Forelimb muscle (tissue), 1 donor: Measurements from ENCODE around the gene VWA7. TPM values are rescaled to one million over a fixed set of nuclear protein-coding genes. Genes with fewer than 3 reads are reported as not detected.
A peak's percentile ranks its signal among the peaks of the same experiment; 100 is the strongest.

Source experiments
- DNase-seq: peaks from one replicate; pipeline ENCODE4 v3.0.0-alpha.2; 2013; ENCODE audit warnings: low read depth
- polyA plus RNA-seq: library from polyadenylated mRNA; unstranded; fragments of 120-200 nt; gene quantifications from one replicate; pipeline ENCODE4 v1.2.1, GENCODE V29; 2013; ENCODE audit not compliant: insufficient read length

Gene VWA7
- polyA plus RNA-seq, 1 donor = 2.9 TPM

DNA sequence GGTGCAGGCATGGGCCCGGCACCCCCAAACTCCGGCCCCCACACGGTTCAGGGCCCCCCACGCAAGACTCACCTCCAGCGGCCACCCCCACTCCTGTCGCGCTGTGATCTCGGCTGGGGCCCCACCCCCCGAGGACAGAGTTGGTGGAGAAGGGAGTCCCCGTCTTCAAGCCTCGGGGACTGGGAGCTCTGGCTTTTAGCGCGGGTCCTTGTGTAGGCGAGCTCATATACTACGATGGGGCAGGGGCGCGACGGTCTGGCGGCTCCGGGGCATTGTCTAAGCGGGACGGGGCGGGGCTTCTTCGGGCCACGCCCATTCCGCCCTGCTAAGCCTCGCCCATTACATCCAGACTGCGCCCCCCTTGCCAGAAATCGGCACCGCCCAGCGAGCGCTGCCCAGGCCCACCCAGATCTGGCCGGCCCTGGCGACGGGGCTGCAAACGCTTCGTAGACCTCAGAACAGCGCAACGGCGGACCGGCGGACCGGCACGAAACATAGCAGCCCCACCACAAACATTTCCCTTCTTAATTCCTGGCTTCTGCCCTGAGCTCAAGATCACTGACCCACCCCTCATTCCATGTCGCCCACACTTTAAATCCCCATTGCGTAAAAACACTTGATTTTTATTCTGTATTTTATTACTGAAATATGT, 47.0 kb downstream of the VWA7 start:
- peak; percentile 74 for DNase-seq

DNA sequence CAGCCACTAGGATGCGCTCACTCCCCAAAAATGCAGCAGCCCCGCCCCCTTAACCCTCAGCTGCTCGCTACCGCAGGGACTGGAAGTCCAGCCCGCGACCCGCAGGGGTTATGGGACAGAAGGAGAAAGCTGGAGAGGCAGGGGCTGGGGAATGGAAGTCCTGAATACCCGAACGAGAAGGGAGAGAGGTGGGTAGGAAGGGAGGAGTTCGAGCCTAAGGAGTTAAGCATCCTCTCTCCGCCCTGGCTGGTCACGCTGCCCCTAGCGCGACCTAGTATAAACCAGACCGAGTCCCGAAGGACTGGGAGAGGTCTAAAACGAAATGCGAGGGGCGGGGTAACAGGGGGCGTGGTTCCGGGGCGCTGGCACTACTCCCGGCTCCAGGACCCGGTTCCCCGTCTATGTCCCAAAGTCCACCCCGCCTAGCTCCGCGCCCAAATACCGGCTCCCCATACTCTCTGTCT, 47.6 kb downstream of the VWA7 start:
- DNase-seq = peak; percentile 87

DNA sequence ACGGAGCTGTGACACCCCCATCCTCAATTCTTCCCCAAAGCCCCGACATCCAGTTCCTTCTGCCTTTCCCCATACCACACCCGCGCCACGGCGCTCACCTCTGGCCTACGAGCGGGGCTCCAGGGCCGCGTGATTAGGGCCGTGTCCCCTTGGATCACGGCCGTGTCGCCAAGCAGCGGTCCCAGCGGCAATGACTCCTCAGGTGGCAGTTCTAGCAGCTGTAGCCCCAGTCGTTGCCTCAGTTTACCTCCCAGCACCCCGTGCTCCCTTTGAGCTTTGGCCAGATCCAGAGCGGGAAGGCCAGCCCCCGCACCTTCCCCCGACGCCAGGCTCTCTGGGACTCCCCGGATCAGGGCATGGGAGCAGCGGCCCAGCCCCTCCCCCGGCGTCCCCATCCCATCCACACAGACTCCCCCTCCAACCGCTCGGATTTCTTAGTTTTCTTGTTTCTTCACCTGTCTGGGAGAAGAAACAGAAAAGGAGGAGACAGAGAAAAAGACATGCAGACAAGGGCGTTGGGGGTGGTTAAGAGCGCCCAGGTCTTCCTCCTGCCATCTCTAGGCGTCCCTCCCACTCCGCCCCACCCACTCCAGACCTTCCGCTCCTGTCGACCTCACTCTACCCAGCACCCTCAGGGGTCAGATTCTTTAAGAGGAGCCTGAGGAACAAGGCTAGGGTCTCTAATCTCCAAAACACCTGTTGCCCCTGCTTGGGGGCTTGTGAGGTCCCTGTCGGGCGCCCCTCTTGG, 48.2 kb downstream of the VWA7 start, which contains the start of gene DDAH2:
DDAH2 (minus strand) TSS at position 533 of the 748 bp plus-strand sequence; CDS start at position 395, 138 bp downstream.
- no peak for DNase-seq

DNA sequence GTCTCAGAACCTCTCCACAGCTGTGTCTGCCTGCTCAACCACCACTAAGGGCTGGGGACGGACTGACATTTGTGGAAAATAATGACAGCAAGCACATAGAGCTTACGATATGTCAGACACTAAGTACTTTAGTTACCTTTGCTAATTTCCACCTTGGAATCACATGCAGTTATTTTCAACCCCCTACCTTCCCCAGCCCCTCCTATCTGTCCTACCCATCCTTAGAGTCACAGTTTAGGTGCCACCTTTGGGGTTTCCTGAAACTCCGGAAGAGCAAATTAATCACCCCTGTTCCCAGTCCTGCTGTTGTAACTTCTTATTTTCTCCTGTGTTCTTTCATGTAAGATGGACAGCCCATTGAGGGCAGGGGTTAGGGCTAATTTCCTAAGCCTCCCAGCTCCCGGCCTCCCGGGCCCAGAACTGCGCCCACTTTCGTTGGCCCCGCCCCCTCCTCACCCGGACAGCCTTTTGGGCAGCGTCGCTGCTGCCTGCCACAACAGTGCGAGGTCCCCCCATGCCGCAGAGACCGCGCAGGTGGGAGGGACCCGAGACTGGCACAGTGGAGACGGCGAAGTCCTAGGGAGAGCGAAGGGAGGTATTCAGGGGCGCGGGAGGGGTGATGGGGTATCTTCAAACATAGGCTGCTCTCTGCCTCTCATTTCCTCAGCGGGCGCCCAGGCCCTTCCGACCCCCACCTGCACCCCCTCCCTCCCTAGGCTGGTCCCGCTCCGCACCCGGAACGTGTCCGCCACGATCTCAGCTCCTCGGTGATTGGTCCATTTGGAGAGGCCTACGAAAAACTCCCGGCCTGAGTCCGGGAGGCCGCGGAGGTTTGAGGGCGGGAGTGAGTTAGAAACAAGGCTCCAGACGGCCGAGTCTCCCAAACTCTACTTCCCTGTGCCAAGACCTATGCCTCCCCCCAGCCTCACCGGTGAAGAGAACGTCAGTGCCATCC, 49.1 kb downstream of the VWA7 start:
- no peak for DNase-seq

DNA sequence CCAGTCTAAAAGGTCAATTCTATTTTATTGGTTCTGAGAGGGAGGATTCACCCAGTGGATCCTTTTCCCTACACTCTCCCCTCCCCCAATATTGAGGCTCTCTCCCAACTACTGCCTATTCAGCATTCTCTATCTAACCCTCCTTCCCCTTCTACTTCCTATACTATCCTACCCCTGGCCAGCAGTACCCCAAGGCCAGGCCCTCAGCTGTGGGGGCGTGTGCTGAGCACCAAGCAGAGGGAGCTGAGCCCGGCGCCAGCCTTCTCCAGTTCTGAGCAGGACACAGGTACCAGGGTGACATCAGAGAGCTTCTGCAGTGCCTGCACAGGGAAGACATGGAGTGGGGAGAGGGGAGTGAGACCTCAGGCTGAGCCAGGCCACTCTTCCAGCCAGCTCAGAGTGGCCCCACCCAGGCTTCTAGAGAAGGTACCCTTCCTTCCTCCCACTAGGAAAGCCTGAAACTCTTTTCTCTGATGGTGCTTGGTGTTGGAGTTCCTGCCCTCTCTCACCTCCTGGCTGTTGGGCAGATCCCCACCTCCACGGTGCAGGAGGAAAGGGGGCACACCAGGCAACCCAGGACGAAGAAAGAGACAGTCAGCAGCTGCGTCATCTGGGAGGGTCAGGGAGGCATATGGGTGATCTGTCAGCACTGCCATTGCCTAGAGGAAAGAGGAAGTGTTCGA, 50.0 kb downstream of the VWA7 start:
- no peak for DNase-seq

DNA sequence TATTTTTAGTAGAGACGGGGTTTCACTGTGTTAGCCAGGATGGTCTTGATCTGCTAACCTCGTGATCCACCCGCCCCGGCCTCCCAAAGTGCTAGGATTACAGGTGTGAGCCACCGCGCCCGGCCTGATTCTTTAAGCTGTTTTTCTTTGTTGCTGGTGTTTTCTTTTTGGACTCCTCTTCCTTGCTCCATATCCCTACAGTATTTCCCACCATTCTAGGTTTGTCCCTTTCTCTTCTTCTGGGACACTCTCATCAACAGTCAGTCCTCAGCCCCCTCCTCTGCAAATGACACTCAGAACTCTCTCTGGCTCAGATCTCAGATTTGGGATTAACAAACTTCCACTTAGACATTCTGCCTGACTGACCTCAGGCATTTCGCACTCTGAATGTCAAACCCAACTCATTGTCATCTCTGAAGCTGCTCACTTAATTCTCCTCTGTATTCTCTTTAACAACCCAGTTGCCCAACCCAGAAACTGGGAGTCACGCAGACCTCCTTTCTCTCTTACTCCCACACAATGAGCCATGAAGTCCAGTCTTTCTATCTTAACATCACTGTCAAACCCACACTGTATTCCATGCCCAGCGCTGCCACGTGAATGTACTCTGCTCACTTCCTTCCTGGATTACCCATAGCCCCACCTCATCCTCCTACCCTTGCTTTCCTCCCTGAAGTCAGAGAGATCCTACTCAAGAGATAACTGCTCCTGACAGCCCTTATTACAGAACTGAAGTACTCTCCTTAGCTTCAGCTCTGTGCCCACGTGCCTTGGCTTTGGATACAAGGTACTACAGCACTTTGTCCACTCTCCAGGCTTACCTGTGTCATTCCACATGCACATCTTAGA, 51.4 kb downstream of the VWA7 start:
- DNase-seq = no peak

DNA sequence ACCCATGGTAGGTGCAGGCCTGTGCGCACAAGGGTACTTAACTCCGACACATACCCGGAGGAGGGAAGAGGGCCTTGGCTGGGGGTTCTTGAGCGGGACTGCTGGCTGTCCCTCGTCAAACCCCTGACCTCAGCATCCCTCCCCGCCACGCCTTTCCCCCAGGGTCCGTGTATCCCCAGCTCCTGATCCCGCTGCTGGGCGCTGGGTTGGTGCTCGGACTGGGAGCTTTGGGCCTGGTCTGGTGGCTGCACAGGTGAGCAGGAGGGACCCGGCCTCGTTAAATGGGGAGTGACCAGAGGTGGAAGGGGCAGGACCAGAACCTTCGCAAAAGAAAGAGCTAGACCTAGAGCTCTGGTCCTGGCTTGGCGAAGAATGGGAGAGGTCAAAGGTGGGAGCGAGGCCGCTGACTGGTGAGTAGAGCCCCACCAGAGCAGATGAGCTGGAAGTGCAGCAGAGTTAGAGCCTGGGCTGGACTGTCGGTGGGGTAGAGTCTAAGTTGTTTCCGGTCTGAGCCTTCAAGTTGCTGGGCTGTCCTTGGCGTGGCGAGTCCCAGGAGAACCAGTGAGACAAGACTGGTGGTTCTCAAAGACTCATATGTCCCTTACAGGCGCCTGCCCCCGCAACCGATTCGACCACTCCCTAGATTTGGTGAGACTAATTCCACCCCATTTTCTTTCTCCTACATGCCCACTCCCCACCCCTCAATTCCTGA, 53.0 kb downstream of the VWA7 start:
- no peak for DNase-seq

DNA sequence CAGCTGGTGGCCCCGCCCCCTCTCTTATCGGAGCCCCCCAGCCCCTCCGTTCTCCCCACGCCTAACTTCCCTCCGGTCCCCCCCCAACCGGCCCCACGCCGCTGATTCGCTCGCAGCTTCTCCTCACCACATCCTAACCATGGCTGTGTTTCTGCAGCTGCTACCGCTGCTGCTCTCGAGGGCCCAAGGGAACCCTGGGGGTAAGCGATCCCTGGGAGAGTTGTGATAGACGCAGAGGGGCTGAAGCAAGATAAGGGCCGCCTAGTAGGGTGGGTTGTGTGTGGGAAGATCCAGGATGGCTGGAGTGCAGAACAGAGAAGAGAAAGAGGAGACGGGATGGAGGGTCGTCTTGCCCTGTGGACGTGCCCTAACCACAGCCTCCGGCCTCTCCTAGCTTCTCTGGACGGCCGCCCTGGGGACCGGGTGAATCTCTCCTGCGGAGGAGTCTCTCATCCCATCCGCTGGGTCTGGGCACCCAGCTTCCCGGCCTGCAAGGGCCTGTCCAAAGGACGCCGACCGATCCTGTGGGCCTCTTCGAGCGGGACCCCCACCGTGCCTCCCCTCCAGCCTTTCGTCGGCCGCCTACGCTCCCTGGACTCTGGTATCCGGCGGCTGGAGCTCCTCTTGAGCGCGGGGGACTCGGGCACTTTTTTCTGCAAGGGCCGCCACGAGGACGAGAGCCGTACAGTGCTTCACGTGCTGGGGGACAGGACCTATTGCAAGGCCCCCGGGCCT, 53.7 kb downstream of the VWA7 start, which contains the start of gene MPIG6B:
MPIG6B (plus strand) TSS at position 129 of the 735 bp plus-strand sequence; CDS start at position 140, 11 bp downstream.
- no peak for DNase-seq

DNA sequence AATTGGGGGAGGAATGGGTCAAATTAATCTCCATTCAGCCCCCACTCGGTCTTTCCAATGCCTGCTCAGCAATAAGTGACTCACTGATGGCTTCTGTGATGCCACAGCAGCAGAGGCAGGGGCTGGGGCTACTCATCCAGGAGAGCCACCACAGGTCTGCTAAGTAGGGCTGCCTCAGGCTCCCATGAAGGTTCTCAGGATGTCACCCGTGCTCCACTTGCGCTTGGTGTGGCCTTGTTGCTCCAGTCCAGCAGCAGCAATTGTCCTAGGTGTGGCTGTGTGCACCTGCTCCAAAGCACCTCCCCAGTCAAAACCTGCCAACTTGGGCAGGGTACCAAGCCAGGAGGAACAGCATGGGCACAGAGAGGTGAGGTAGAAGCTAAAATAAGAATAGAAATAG, 55.0 kb downstream of the VWA7 start:
- DNase-seq = no peak

DNA sequence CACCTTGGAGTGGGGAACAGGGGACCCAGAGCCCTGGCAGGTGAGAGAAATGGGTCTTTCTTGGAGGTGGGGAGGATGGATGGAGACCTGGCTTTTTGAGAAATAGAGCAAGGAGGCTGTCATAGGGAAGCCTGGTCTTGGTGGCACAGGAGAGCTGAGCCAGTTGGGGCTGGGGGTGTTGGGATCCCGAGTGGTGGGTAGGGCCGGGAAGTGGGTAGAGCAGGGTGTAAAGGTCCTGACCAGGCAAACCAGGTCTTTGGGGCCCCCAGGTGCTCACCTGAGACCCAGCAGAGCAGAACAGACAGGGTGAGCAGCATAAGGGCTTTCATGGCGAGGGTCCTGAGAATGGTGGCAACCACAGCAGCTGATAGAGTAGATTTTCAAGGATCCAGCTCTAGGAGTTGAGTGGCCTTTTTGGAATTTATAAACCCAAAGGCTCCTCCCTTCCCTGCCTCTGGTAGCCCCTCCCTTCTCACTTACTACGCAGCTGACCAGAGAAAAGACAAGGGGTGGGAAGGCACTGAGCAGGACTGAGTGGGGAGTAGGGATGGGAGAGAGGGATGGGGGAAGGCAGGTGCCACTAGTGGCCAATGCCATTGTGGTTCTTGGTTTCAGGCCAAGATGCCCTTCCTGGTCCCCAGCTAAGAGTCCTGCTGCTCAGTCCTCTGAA, 55.6 kb downstream of the VWA7 start, which contains the start of gene LY6G6C:
LY6G6C (minus strand) TSS at position 396 of the 670 bp plus-strand sequence; CDS start at position 329, 67 bp downstream.
- no peak for DNase-seq

DNA sequence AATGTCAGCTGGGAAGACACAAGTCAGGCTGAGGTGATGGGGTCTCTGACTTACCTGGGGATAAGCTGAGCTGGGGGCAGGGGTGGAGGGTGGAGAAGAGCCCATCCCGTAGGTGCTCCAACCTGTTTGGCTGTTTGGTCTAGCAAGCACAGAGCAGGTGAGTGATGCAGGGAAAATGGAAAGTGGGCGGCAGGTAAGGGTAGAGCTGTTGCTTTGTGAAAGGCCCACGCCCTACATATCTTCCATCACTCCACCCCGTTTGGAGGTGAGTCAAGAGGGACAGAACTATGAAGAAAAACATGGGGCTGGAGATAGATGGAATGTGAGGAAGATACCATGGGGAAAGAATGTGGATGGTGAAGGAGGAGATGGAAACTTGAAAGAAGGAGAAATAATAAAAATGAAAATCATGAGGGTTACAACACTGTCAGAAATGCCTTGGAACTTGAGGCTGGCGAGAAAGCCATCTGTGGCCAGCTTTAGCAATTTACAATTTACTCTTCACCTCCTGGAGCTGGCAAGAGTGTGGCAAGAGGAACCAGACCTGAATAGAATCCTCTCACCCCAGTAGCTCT, 56.8 kb downstream of the VWA7 start:
- no peak for DNase-seq

DNA sequence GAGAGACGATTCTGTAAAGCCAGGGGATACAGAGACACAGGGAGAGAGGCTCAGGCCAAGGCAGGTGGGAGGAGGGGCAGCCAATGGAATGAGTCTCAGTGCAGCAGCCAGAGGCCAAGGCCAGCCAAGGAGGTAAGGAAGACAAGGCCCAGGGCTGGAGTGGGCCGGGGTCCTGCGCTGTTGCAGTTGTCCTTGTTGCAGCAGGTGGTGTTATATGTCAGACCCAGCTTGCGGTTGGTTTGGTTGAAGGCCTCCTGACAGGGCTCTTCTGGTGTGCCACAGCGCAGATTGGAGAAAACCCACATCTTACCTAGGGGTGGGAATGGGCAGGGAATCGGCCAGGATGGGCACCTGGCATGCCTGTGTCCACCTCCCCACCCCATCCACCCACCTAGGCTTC, 58.1 kb downstream of the VWA7 start:
- no peak for DNase-seq

DNA sequence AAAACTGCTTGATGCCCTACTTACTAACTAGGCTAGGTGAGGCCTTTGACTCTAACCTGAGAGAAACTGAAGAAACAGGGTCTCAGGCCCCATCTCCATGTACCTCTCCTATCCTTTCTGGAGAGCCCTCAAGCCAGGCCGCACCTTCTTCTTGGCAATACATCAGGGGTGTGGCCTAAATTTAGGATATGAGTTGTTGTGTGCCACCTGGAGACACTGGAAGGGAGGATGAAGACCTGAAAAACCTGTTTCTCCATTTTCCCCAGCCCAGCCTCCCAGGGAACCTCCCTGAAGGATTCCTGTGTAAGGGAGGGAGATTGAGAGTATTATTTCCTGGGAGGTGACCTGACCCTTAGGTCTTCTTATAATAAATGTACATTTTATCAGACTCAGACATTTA, 58.9 kb downstream of the VWA7 start:
- no peak for DNase-seq

DNA sequence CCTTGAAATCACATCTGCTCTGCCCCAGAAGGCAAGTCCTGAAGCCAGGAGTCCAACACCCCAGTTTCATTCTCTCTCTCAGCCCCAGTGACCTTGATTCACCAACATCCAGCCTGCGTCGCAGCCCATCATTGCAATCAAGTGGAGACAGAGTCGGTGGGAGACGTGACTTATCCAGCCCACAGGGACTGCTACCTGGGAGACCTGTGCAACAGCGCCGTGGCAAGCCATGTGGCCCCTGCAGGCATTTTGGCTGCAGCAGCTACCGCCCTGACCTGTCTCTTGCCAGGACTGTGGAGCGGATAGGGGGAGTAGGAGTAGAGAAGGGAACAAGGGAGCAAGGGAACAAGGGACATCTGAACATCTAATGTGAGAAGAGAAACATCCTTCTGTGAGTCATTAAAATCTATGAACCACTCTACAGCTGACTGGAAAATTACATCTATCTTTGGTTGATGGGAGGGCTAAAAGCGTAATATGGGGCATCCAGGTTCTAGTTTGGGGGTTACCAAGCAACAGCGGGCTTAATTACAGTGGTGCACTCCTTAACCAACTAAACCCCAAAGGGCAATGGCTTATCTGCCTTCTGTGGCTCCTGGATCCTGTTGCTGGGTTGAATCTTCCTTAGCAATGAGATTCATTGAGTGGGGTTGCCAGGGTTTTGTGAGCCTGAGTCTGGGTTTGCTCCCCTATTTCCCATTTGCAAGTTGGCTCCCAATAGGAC, 59.5 kb downstream of the VWA7 start:
- no peak for DNase-seq
